Measurements from ENCODE around the gene CCNJL.
"Not testable (repeated sequence)": the region's sequence is repeated elsewhere in the genome, so short reads cannot be mapped to it uniquely, and the experiment has no call there.

CCNJL gene

GRCh38 chr5:160266044-160266443, 46.3 kb downstream of the CCNJL start:
- no peak for DNase-seq (ENCODE audit: low spot score)
- FAIRE-seq: no peak

GRCh38 chr5:160263326-160263855, 49.0 kb downstream of the CCNJL start:
- FAIRE-seq: no peak
- DNase-seq (ENCODE audit: low spot score): no peak

- DNase-seq (ENCODE audit: low spot score): no peak
- no peak for FAIRE-seq
Measured at GRCh38 chr5:160262151-160263074, 50.0 kb downstream of the CCNJL start.

GRCh38 chr5:160260881-160261815, 51.2 kb downstream of the CCNJL start:
- DNase-seq (ENCODE audit: low spot score) (peak; percentile 70), FAIRE-seq (no peak)

GRCh38 chr5:160260006-160260775, 52.2 kb downstream of the CCNJL start:
- FAIRE-seq (no peak), DNase-seq (ENCODE audit: low spot score) (no peak)

- DNase-seq (ENCODE audit: low spot score) (no peak), FAIRE-seq (no peak)
Measured at GRCh38 chr5:160259341-160259740, 53.0 kb downstream of the CCNJL start.

GRCh38 chr5:160254706-160255105, 57.7 kb downstream of the CCNJL start:
- DNase-seq (ENCODE audit: low spot score) (no peak), FAIRE-seq (no peak)

GRCh38 chr5:160253441-160253840, 58.9 kb downstream of the CCNJL start:
- no peak for DNase-seq (ENCODE audit: low spot score)
- no peak for FAIRE-seq

- FAIRE-seq (no peak), DNase-seq (ENCODE audit: low spot score) (no peak)
Measured at GRCh38 chr5:160252916-160253315, 59.4 kb downstream of the CCNJL start.

GRCh38 chr5:160251406-160252155, 60.8 kb downstream of the CCNJL start:
- DNase-seq (ENCODE audit: low spot score) (no peak), FAIRE-seq (no peak)

- FAIRE-seq (no peak), DNase-seq (ENCODE audit: low spot score) (no peak)
Measured at GRCh38 chr5:160250826-160251225, 61.5 kb downstream of the CCNJL start.

- FAIRE-seq (no peak), DNase-seq (ENCODE audit: low spot score) (no peak)
Measured at GRCh38 chr5:160250226-160250625, 62.1 kb downstream of the CCNJL start.

GRCh38 chr5:160249570-160249969, 62.8 kb downstream of the CCNJL start:
- FAIRE-seq: not testable (repeated sequence)

GRCh38 chr5:160245506-160246086, 66.8 kb downstream of the CCNJL start:
- no peak for FAIRE-seq
- no peak for DNase-seq (ENCODE audit: low spot score)

More at GRCh38 chr5:160249570-160249969, 62.8 kb downstream of the CCNJL start:
- DNase-seq (ENCODE audit: low spot score): not testable (repeated sequence)

- DNase-seq (ENCODE audit: low spot score): no peak
- FAIRE-seq: no peak
Measured at GRCh38 chr5:160242145-160242544, 70.2 kb downstream of the CCNJL start.

GRCh38 chr5:160240350-160240749, 72.0 kb downstream of the CCNJL start:
- DNase-seq (ENCODE audit: low spot score) (no peak), FAIRE-seq (no peak)

- DNase-seq (ENCODE audit: low spot score) (no peak), FAIRE-seq (no peak)
Measured at GRCh38 chr5:160237571-160238093, 74.7 kb downstream of the CCNJL start.

- DNase-seq (ENCODE audit: low spot score) (no peak), FAIRE-seq (no peak)
Measured at GRCh38 chr5:160235731-160236130, 76.6 kb downstream of the CCNJL start.

- DNase-seq (ENCODE audit: low spot score) (peak; percentile 9), FAIRE-seq (no peak)
Measured at GRCh38 chr5:160233215-160233614, 79.1 kb downstream of the CCNJL start.

Measured in RCC 7860 (cell line).